Brain microvascular endothelial cell (primary cell): Measurements from ENCODE around the gene ADARB2.

Source experiments
- DNase-seq: peaks from one replicate; pipeline ENCODE4 v3.0.0-alpha.2; 2020
- H3K27ac ChIP-seq: fragments of 250-450 bp; sonication (Bioruptor Pico); 2 replicates; pipeline ENCODE4 v1.5.1; 2020; ENCODE audit warnings: mild to moderate bottlenecking, moderate library complexity
- H3K27me3 ChIP-seq: fragments of 250-450 bp; sonication (Bioruptor Pico); replicated peaks from 2 replicates; pipeline ENCODE4 v1.5.1; 2020; ENCODE audit warnings: mild to moderate bottlenecking
- H3K36me3 ChIP-seq: fragments of 250-450 bp; sonication (Bioruptor Pico); replicated peaks from 2 replicates; pipeline ENCODE4 v1.5.1; 2020; ENCODE audit warnings: mild to moderate bottlenecking
- H3K4me3 ChIP-seq: 2 replicates; pipeline ENCODE4 v1.5.1; 2011; ENCODE audit warnings: low read depth, mild to moderate bottlenecking, control low read depth, low read length, moderate library complexity
- CTCF ChIP-seq: IDR thresholded peaks from 2 replicates; pipeline ENCODE4 v1.5.1; 2011; ENCODE audit warnings: low read depth, mild to moderate bottlenecking, moderate library complexity, low read length, control low read depth, inconsistent platforms; ENCODE audit errors: missing control alignments
- in situ Hi-C: cut with HindIII; loops from 2 replicates; pipeline ENCODE4 v1.10.0; 2017; ENCODE audit warnings: low sequenced_read_pairs, low pct_ligation_motif_present

The ADARB2 gene

GRCh38 chr10:1425879-1426278 is 311.4 kb downstream of the ADARB2 start:
- H3K4me3 ChIP-seq: no peak overlapping the region
- H3K27me3 ChIP-seq: no peaks in the 10 kb centered on the region
- H3K36me3 ChIP-seq: no peaks in the 10 kb centered on the region
- no peak for DNase-seq
- TF ChIP-seq CTCF: no peak
- H3K27ac ChIP-seq: no peak overlapping the region
- in situ Hi-C loops: no loop called here

- no peak for TF ChIP-seq CTCF
- Histone ChIP-seq H3K27ac (no peak overlapping the region), H3K36me3 (no peaks in the 10 kb centered on the region), H3K4me3 (no peak overlapping the region), H3K27me3 (no peaks in the 10 kb centered on the region)
- no peak for DNase-seq
- in situ Hi-C loops: no loop called here
These were observed 312.7 kb downstream of the ADARB2 start for GRCh38 chr10:1424648-1425047.

- in situ Hi-C loops: no loop called here
These were observed 313.6 kb downstream of the ADARB2 start for GRCh38 chr10:1423676-1424253.

GRCh38 chr10:1422275-1422674 is 315.1 kb downstream of the ADARB2 start:
- in situ Hi-C loops: no loop called here
- Histone ChIP-seq H3K27ac (no peak overlapping the region), H3K36me3 (no peaks in the 10 kb centered on the region), H3K4me3 (no peak overlapping the region), H3K27me3 (no peaks in the 10 kb centered on the region)
- no peak for TF ChIP-seq CTCF
- no peak for DNase-seq

More at GRCh38 chr10:1423676-1424253, 313.6 kb downstream of the ADARB2 start:
- Histone ChIP-seq H3K27me3 (no peaks in the 10 kb centered on the region), H3K36me3 (no peaks in the 10 kb centered on the region), H3K4me3 (no peak overlapping the region), H3K27ac (no peak overlapping the region)
- TF ChIP-seq CTCF: no peak
- no peak for DNase-seq

- Histone ChIP-seq H3K36me3 (no peaks in the 10 kb centered on the region), H3K4me3 (no peak overlapping the region), H3K27ac (no peak overlapping the region), H3K27me3 (no peaks in the 10 kb centered on the region)
- in situ Hi-C loops: no loop called here
- peak; percentile 49 for DNase-seq
- TF ChIP-seq CTCF: peak; percentile 63
These were observed 316.5 kb downstream of the ADARB2 start for GRCh38 chr10:1420661-1421362.
